Keratinocyte (primary cell): ENCODE data around the gene LRRN4CL.
A peak's percentile ranks its signal among the peaks of the same experiment; 100 is the strongest.

ENCODE experiments used
- EZH2 ChIP-seq: IDR thresholded peaks from one replicate; pipeline ENCODE4 v1.6.1; 2012; ENCODE audit warnings: inconsistent platforms, mild to moderate bottlenecking, low read length, moderate library complexity
- TF ChIP-seq, protein P1 (sequence below), 3 experiments: IDR thresholded peaks in 1 of 3; conservative IDR thresholded peaks in 1 of 3; optimal IDR thresholded peaks in 1 of 3; 2 replicates in 2 of 3; 3 replicates in 1 of 3; pipeline versions ENCODE3 to v1.5.1; 2011; ENCODE audit warnings: low read length in 3 of 3, mild to moderate bottlenecking in 3 of 3, moderate library complexity in 2 of 3, control low read depth in 1 of 3, inconsistent platforms in 1 of 3; ENCODE audit not compliant: insufficient read depth in 2 of 3; ENCODE audit errors: extremely low read depth in 1 of 3

DNA sequence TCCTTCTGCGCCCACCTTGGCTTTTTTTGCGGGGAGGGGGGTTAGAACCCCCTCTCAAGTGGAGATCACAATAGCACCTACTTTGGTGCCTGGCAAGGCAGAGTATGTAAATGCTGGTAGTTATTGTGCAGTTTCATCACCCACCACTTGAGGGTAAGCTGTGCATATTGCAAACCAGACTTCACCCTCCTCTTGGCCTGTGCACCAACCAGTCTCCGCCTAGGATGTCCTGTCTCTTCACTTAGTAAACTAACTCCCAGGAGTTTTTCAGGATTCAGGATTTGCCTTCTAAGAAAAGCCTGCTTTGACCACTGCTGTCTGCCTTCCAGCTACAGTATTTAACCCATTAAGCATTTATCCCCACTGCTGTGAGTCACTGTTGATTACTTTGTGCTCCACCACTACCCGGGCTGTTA lies 8.5 kb downstream of the LRRN4CL start:
- TF ChIP-seq, protein P1, sequence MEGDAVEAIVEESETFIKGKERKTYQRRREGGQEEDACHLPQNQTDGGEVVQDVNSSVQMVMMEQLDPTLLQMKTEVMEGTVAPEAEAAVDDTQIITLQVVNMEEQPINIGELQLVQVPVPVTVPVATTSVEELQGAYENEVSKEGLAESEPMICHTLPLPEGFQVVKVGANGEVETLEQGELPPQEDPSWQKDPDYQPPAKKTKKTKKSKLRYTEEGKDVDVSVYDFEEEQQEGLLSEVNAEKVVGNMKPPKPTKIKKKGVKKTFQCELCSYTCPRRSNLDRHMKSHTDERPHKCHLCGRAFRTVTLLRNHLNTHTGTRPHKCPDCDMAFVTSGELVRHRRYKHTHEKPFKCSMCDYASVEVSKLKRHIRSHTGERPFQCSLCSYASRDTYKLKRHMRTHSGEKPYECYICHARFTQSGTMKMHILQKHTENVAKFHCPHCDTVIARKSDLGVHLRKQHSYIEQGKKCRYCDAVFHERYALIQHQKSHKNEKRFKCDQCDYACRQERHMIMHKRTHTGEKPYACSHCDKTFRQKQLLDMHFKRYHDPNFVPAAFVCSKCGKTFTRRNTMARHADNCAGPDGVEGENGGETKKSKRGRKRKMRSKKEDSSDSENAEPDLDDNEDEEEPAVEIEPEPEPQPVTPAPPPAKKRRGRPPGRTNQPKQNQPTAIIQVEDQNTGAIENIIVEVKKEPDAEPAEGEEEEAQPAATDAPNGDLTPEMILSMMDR (optimal IDR thresholded peaks at IDR 0.05 in 1 of 3, IDR thresholded peaks at IDR 0.05 in 1 of 3, conservative IDR thresholded peaks at IDR 0.05 in 1 of 3; ENCODE audit: extremely low read depth in 1 of 3, insufficient read depth in 2 of 3, low read length in 3 of 3) = peak; percentile 59 to 94 (median 74)
- TF ChIP-seq EZH2 = no peak
